Naive B cell (primary cell): ENCODE data around the gene FN1. TPM values are rescaled to one million over a fixed set of nuclear protein-coding genes. Genes with fewer than 3 reads are reported as not detected.

Experiments
- ATAC-seq, 2 donors: fragments of 150-1000 bp; cut with Tn5 transposase; 2 replicates each; pipeline ENCODE4 v1.10.0; 2021; ENCODE audit warnings: low read depth in 2 of 2, mild to moderate bottlenecking in 2 of 2, moderate library complexity in 2 of 2
- DNase-seq: peaks from one replicate; pipeline ENCODE4 v3.0.0; 2022
- H3K27ac Mint-ChIP-seq, 6 donors: one replicate each; pipeline ENCODE4 v1.8.0; 2020 to 2022; ENCODE audit warnings: mild to moderate bottlenecking in 6 of 6, mixed read lengths in 6 of 6, moderate library complexity in 5 of 6, inconsistent platforms in 2 of 6
- H3K27me3 Mint-ChIP-seq, 3 donors: one replicate each; pipeline ENCODE4 v1.8.0; 2021 to 2022; ENCODE audit warnings: mixed read lengths in 3 of 3, mild to moderate bottlenecking in 1 of 3
- H3K36me3 Mint-ChIP-seq, 2 donors: one replicate each; pipeline ENCODE4 v1.8.0; 2020 to 2022; ENCODE audit warnings: mixed read lengths in 2 of 2, inconsistent platforms in 1 of 2, mild to moderate bottlenecking in 1 of 2
- H3K4me1 Mint-ChIP-seq, 3 donors: one replicate each; pipeline ENCODE4 v1.8.0; 2020 to 2022; ENCODE audit warnings: mixed read lengths in 3 of 3, inconsistent platforms in 1 of 3, mild to moderate bottlenecking in 1 of 3, moderate library complexity in 1 of 3
- H3K4me3 Mint-ChIP-seq, 8 donors: one replicate each; pipeline ENCODE4 v1.8.0; 2020 to 2022; ENCODE audit warnings: mild to moderate bottlenecking in 8 of 8, mixed read lengths in 8 of 8, moderate library complexity in 8 of 8, inconsistent platforms in 2 of 8
- H3K9me3 Mint-ChIP-seq, 7 donors: one replicate each; pipeline ENCODE4 v1.8.0; 2020 to 2022; ENCODE audit warnings: mixed read lengths in 7 of 7, mild to moderate bottlenecking in 5 of 7, inconsistent platforms in 2 of 7, moderate library complexity in 1 of 7
- polyA plus RNA-seq, 6 donors: library from polyadenylated mRNA; unstranded; fragments of 300-500 nt; fragmentation: Illumina TruSeq; gene quantifications; one replicate each; pipeline ENCODE4 v1.2.3, GENCODE V29; 2021; ENCODE audit warnings: low read depth in 6 of 6

FN1 gene
- polyA plus RNA-seq, 6 donors from 2014 or later: 0.53 to 2.0 (median 1.1) TPM; not detected in 1

GRCh38 chr2:215425021-215425782, 10.7 kb downstream of the FN1 start:
- Mint-ChIP-seq H3K36me3 (no peaks in the 10 kb centered on the region), H3K27ac (no peak overlapping the region), H3K27me3 (peaks cover 27 to 49% (median 37%) of the 10 kb centered on the region in 3 donors), H3K9me3 (peaks cover 0 to 2% (median 0%) of the 10 kb centered on the region in 7 donors), H3K4me1 (no peaks in the 10 kb centered on the region), H3K4me3 (no peak overlapping the region)
- no peak for DNase-seq
- no peak for ATAC-seq

- Mint-ChIP-seq H3K36me3 (no peaks in the 10 kb centered on the region), H3K27me3 (peaks cover 23 to 41% (median 31%) of the 10 kb centered on the region in 3 donors)
- ATAC-seq: no peak
Measured at GRCh38 chr2:215423928-215424540, 11.8 kb downstream of the FN1 start.

GRCh38 chr2:215423234-215423633, 12.6 kb downstream of the FN1 start:
- H3K4me3 Mint-ChIP-seq: no peak overlapping the region

More at GRCh38 chr2:215423928-215424540, 11.8 kb downstream of the FN1 start:
- Mint-ChIP-seq H3K4me3 (no peak overlapping the region), H3K27ac (no peak overlapping the region), H3K9me3 (peaks cover 0 to 2% (median 0%) of the 10 kb centered on the region in 7 donors), H3K4me1 (no peaks in the 10 kb centered on the region)
- DNase-seq: no peak

GRCh38 chr2:215422676-215423075, 13.2 kb downstream of the FN1 start:
- no peaks in the 10 kb centered on the region for H3K4me1 Mint-ChIP-seq
- DNase-seq: no peak
- no peak overlapping the region for H3K27ac Mint-ChIP-seq
- peaks cover 0 to 2% (median 0%) of the 10 kb centered on the region in 7 donors for H3K9me3 Mint-ChIP-seq
- peaks cover 18 to 29% (median 20%) of the 10 kb centered on the region in 3 donors for H3K27me3 Mint-ChIP-seq
- no peak overlapping the region for H3K4me3 Mint-ChIP-seq
- no peak for ATAC-seq
- no peaks in the 10 kb centered on the region for H3K36me3 Mint-ChIP-seq

More at GRCh38 chr2:215423234-215423633, 12.6 kb downstream of the FN1 start:
- Mint-ChIP-seq H3K4me1 (no peaks in the 10 kb centered on the region), H3K9me3 (peaks cover 0 to 2% (median 0%) of the 10 kb centered on the region in 7 donors), H3K27me3 (peaks cover 21 to 35% (median 25%) of the 10 kb centered on the region in 3 donors), H3K36me3 (no peaks in the 10 kb centered on the region), H3K27ac (no peak overlapping the region)
- no peak for ATAC-seq
- DNase-seq: no peak

- Mint-ChIP-seq H3K4me1 (no peaks in the 10 kb centered on the region), H3K27me3 (peaks cover 20 to 29% (median 23%) of the 10 kb centered on the region in 3 donors), H3K4me3 (no peak overlapping the region), H3K36me3 (no peaks in the 10 kb centered on the region), H3K27ac (no peak overlapping the region), H3K9me3 (peaks cover 0 to 2% (median 0%) of the 10 kb centered on the region in 7 donors)
- DNase-seq (no peak), ATAC-seq (no peak)
Measured at GRCh38 chr2:215421859-215422461, 13.9 kb downstream of the FN1 start.

- Mint-ChIP-seq H3K4me1 (no peaks in the 10 kb centered on the region), H3K9me3 (no peaks in the 10 kb centered on the region), H3K27me3 (peaks cover 20 to 29% (median 23%) of the 10 kb centered on the region in 3 donors), H3K36me3 (no peaks in the 10 kb centered on the region), H3K4me3 (no peak overlapping the region), H3K27ac (no peak overlapping the region)
- ATAC-seq: no peak
- DNase-seq: no peak
Measured at GRCh38 chr2:215420471-215420935, 15.4 kb downstream of the FN1 start.

GRCh38 chr2:215419769-215420470, 15.9 kb downstream of the FN1 start:
- Mint-ChIP-seq H3K4me1 (no peaks in the 10 kb centered on the region), H3K4me3 (no peak overlapping the region), H3K27me3 (peaks cover 20 to 24% (median 20%) of the 10 kb centered on the region in 3 donors), H3K27ac (no peak overlapping the region), H3K36me3 (no peaks in the 10 kb centered on the region), H3K9me3 (no peaks in the 10 kb centered on the region)
- ATAC-seq (no peak), DNase-seq (no peak)

GRCh38 chr2:215419113-215419512, 16.8 kb downstream of the FN1 start:
- ATAC-seq (no peak), DNase-seq (no peak)
- Mint-ChIP-seq H3K27ac (no peak overlapping the region), H3K27me3 (peaks cover 22 to 27% (median 25%) of the 10 kb centered on the region in 3 donors), H3K4me3 (no peak overlapping the region), H3K9me3 (no peaks in the 10 kb centered on the region), H3K36me3 (no peaks in the 10 kb centered on the region), H3K4me1 (no peaks in the 10 kb centered on the region)

- no peaks in the 10 kb centered on the region for H3K36me3 Mint-ChIP-seq
- no peak for DNase-seq
- H3K4me3 Mint-ChIP-seq: no peak overlapping the region
- H3K9me3 Mint-ChIP-seq: no peaks in the 10 kb centered on the region
- H3K27me3 Mint-ChIP-seq: peaks cover 19 to 28% (median 28%) of the 10 kb centered on the region in 3 donors
- no peak for ATAC-seq
- no peaks in the 10 kb centered on the region for H3K4me1 Mint-ChIP-seq
- H3K27ac Mint-ChIP-seq: no peak overlapping the region
Measured at GRCh38 chr2:215418064-215418963, 17.6 kb downstream of the FN1 start.

GRCh38 chr2:215417400-215417951, 18.4 kb downstream of the FN1 start:
- Mint-ChIP-seq H3K4me3 (no peak overlapping the region), H3K27me3 (peaks cover 24 to 28% (median 27%) of the 10 kb centered on the region in 3 donors), H3K4me1 (no peaks in the 10 kb centered on the region), H3K36me3 (no peaks in the 10 kb centered on the region), H3K9me3 (no peaks in the 10 kb centered on the region), H3K27ac (no peak overlapping the region)
- no peak for DNase-seq
- no peak for ATAC-seq

GRCh38 chr2:215416656-215417055, 19.2 kb downstream of the FN1 start:
- Mint-ChIP-seq H3K4me3 (no peak overlapping the region), H3K27ac (no peak overlapping the region), H3K4me1 (no peaks in the 10 kb centered on the region), H3K9me3 (no peaks in the 10 kb centered on the region), H3K36me3 (no peaks in the 10 kb centered on the region), H3K27me3 (peaks cover 20 to 27% (median 25%) of the 10 kb centered on the region in 3 donors)
- ATAC-seq (no peak), DNase-seq (no peak)

- ATAC-seq: no peak
- Mint-ChIP-seq H3K4me3 (no peak overlapping the region), H3K4me1 (no peaks in the 10 kb centered on the region), H3K27me3 (peaks cover 20 to 24% (median 20%) of the 10 kb centered on the region in 3 donors), H3K27ac (no peak overlapping the region), H3K36me3 (no peaks in the 10 kb centered on the region), H3K9me3 (no peaks in the 10 kb centered on the region)
- DNase-seq: no peak
Measured at GRCh38 chr2:215415820-215416577, 19.9 kb downstream of the FN1 start.
